HG02571 (cell line): ENCODE results near the gene ZNF536.
"Not testable (repeated sequence)": the region's sequence is repeated elsewhere in the genome, so short reads cannot be mapped to it uniquely, and the experiment has no call there.

ENCODE experiments used
- ATAC-seq: cut with Tn5 transposase; IDR thresholded peaks from one replicate; pipeline ENCODE4 v1.9.1; 2021; ENCODE audit warnings: mild to moderate bottlenecking, moderate library complexity; ENCODE audit not compliant: unreplicated experiment

ZNF536 gene

DNA sequence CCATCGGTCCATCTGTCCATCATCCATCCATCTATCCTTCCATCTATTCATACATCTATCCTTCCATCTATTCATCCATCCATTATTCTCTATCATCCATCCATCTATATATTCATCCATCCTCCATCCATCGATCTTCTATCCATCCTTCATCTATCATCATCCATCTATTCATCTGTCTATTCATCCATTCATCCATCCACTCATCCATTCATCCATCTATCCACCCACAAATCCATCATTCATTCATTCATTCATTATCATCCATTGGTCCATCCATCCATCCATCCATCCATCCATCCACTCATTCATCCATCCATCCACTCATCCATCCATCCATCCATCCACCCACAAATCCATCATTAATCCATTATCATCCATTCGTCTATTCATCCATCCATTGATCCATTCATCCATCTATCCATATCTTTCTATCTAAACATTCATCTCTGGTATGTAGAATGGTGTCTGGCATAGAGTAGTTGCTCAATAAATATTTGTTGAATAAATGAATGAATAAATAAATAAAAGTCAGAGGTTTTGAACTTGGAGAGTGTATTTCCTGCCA is 36.6 kb downstream of the ZNF536 start:
- ATAC-seq: no peak

DNA sequence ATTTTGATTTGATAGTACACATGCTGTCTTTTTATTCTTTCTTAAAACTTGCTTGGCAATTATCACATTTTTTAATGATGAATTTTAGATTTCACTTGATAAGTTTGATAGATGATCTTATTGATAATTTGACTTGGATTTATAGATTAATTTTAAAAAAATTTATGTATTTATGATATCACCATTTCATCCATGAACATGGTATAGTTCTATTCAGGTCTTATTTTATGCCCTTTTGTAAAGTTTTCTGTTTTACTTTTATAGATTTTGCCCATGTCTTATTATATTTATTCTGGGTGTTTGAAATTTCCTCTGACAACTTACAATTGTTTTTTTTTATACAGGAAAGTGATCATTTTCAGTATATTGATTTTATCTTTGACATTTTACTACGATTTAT is 39.5 kb downstream of the ZNF536 start:
- no peak for ATAC-seq

DNA sequence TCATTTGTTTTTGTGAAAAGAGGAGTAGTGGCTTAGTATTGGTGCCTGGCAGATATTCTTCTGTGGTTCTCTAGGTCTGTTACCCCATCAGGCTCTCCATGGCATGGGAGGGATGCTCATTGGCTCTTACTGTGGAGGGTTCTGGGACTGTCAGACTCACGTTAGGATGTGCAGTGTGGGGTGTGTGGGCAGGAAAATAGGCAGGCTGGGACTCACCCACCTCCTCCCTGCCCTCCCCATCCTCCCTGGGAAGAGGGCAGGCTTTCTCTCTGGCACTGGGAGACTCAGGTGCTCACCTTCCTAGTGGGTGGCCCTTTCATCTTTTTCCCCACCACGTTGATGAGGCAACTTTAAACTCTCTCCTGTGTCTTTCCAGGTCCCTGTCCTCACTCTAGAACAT is 44.2 kb downstream of the ZNF536 start:
- no peak for ATAC-seq

DNA sequence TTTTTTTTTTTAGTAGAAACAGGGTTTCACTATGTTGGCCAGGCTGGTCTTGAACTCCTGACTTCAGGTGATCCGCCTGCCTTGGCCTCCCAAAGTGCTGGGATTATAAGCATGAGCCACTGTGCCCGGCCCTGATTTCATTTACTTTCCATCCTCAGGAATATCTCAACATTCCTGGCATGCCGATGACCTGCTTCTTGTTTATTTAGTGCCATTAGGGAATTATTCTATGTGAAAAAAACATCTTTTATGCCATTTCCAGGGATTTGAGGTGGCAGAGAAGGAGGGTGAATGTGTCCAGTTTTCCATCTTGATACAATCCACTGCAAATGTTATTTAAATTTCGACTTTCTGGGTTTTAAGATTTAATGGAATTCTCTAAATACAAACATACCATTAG is 45.0 kb downstream of the ZNF536 start:
- ATAC-seq: not testable (repeated sequence)

DNA sequence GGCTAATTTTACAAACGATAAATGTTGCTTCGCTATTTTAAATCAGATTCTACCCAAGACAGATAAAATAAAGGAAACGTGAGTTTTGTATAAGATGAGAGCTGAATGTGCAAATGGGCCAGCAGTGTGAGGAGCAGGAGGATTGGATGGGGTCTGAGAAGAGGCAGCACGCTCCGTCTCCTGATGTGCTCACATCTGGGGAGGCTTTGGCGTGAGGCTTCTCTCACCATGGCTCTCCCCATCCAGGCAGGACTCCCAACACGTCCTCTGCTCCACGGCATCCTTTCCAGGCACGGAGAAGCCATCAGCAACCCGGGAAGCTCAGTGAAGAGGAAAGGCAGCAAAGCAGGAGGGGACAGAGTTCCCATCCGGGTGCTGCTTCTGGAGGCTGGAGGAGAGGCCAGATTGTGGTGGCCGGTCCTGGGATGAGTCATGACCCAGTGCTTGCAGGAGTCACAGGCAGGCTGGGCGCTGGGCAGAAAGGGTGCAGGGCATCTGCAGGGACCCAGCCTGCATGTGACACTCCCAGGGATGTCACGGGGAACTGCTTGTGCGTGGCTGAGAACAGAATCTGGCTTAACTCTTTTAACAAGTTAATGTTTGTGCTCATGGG is 47.5 kb downstream of the ZNF536 start:
- ATAC-seq: no peak

DNA sequence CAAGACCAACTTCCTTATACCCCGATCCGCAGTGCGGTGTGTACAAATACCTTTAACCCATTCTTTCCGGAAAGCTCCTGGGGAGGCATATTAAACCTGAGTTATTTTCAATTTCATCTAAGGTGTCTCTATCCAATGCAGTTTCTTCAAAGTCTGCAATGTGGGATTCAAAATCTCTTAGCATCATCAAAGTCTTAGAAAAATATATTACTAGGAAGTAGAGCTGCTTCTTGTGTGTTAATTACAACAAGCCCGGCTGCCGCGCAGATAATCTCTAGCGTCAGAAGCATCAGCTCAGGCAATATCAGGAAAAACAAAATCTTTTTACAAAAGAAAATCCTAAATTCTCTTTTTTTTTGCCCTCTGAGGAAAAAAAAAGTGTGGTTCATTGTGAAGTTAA is 48.1 kb downstream of the ZNF536 start:
- ATAC-seq: no peak

DNA sequence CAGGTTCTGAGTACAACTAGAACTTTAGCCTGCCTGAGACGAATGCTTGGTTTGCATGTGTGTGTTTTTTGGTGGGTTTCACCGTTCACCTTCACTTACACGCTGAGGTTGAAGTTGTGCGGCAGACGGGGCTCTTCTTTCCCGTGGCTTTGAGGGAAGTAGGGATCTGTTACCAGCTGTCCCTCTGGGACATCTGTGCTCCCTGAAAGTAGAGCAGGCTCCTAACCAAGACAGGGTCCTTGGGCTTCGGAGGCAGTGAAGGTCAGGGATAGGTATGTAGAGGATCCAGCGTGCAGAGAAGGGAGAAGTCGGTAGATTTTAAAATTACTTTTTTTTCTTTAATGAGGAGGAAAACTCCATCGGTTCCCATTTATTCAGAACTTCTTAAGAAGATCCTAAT is 48.7 kb downstream of the ZNF536 start:
- ATAC-seq: no peak

DNA sequence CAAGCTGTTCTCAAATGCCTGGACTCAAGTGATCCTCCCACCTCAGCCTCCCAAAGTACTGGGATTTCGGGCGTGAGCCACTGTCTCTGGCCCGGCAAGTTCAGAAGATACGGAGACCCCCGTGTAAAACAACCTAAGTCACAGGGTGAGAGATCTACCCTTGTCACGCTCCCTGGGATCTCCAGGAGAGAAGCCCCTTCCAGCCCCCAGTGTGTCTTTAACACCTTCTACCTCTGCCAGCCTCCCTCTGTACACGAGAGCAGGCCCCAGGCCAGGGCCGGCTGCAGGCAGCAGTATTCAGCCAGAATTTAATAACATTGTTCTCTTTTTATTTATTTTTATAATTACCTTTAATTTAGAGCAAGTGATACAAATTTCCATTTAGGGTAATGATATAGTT is 49.4 kb downstream of the ZNF536 start:
- no peak for ATAC-seq

DNA sequence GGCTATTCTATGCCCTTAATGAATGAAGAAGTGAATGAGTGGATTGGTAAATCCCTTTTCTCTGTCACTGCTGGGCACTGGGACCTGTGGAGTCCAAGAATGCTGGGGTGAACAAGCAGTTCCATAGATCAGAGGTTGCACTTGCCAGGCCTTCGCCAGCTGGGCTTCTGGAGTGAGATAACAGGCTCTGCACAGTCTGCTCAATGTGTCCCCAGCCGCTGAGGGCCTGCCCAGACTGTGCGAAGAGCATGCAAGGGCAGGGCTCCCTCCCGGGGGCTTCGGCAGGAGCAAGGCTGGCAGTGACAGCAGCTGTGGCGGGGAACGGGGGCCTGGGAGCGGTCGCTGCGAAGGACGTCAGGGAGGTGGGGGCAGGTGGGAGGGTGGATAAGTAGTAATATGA is 51.3 kb downstream of the ZNF536 start:
- ATAC-seq: no peak

DNA sequence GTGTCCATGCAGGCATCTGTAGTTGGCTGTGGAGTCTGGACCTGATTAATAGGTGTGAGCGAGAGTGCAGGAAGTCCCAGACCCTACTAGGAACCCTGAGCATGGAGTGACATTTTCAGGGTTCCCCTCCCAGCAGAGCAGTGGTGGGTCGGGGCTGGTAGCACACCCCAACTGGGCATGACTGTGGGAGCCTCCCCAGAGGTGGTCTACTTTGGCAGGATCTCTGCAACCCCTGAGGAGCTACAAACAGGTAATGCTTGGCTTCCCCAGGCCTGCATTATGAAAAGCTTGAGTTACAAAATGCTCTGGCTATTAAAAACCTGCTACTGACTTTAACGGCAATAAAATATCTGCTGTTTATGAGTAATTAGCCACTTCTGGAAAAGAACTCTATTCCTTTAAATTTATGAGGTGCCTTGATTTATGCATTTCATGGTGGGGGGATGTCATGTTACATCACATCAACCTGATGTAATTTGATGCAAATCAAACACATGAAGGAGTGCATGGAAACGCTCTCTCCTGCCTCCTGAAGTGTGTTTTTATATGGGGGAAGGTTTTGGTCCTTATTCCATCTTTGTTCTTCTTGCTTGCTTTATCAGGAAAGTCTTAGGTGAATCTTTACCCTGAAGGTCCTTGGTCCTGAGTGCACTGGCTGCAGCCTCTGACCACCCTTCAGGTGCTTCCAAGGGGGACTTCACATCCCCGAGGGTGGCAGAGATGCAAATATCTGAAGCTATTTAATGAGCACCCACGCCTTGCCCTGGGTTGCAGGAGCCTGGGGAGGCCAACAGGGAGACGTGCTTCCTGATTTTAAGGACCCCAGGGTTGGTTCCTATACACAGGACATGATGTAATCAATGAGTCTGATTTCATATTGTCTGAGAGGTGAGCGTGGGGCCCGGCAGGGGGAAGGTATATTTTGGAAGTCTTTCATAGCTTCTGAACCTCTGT is 54.0 kb downstream of the ZNF536 start:
- ATAC-seq: no peak

DNA sequence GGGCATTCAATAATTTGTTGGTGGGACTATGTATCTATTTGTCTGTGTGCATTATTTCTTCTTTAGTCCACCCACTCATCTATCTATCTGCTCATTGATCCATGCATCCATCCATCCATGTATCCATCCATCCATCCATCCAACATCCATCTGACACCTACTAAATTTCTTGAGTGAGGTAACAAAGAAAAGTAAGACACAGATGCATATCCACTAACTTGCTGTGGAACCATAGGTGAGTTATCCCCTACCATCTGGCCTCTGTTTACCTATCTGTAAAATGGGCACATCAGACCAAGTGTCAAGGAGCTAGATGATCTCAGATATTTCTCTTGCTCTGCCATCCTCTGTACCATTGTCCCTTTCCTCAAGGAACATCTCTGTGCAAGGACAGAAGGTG is 54.7 kb downstream of the ZNF536 start:
- no peak for ATAC-seq

DNA sequence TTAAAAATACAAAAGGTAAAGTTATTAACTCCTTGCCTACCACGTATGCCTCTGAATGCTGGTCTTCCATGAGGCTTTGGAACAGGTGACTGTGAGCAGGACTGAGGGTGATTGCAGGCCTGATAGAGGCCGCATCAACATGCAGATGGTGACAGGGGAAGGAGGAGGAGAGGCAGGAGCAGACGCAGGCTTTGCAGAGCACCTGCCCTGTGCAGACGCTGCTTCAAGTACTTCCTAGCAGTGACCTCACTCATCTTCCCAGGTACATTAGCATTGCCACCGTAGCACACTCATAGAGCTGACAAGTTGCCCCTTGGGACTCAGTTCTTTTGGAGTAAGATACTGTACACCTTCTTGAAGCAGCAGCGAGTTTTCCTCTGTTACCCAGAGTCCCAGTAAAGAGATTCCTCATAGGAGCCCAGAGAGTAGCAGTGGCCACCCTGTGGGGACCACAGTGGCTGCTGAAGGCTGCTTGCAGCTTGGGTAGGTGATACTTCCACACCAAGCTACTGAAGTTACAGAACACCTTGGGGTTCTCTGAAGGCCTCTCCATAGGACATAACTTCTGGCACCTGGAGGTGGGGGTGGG is 56.0 kb downstream of the ZNF536 start:
- no peak for ATAC-seq

DNA sequence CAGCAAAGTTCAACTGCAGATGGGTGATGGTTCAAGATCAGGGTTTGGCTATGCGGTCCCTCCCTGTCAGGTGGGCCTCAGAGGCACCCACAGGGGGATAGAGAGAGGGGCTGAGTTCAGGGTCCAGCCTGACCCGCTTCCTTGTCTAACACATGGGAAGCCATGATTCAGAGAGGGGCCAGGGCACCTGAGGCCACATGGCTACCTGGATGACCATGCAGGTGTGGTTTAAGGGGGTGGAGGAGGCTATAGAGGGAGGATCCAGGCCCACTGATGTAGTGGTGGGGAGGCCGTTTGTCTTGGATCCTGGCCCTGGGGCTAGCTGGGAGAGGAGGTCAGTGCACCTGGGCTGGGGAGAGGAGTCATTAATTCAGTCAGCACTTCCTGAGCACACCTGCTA is 56.7 kb downstream of the ZNF536 start:
- ATAC-seq: no peak

DNA sequence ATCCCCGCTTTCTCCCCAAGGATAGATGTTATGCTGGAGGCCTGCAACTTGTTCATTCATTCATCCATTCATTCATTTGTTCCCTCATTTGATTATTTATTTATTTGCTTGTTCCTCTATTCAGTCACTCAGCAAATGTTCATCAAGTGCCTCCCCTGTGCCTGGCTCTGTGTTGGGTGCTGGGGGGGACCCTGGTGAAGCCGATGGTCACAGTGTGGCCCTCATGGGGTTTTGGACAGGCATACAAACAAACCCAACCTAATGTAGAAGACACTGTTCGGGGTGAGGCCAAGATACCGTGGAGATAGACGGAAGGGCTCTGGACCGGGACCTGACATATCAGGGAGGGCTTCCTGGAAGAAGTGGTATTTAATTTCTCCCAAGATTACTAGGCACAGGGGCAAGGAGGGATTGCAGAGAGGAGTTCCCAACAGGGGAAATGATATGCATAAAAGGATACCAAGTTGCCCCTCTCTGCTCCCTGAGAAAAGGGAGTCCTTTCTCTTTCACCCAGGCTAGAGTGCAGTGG is 58.1 kb downstream of the ZNF536 start:
- ATAC-seq: no peak

DNA sequence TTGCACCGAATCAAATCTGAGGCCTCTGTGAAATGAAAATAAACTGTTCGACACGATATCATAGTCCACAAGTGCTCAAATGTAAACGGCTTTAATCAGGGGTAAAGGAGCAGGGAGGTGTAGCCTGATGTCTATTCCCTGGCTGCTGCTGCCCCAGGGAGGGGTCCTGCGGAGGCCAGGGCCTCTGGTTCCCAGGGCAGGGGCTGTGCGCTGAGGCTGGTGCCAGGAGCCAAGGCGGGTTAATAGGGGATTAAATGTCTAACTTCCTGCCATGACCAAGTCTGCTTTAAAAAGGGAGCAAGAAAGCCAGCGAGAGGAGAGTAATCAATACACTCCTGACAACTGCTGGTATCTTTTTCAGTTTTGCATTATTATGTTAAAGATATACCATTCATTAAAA is 59.4 kb downstream of the ZNF536 start:
- no peak for ATAC-seq

DNA sequence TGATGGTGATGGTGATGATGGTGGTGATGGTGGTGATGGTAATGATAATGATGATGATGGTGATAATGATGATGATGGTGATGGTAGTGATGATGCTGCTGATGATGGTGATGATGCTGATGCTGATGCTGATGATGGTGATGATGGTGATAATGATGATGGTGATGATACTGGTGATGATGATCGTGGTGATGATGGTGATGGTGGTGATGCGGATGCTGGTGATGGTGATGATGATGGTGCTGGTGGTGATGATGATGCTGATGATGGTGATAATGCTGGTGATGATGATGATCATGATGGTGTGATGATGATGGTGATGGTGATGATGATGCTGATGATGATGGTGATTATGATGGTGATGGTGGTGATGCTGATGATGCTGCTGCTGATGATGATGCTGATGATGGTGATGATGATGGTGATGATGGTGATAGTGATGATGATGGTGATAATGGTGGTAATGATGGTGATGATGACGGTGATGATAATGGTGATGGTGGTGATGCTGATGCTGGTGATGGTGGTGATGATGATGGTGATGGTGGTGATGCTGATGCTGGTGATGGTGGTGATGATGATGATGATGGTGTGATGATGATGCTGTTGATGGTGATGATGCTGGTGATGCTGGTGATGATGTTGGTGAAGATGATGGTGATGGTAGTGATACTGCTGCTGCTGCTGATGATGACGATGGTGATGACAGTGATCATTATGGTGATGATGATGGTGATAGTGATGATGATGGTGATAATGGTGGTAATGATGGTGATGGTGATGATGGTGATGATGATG is 62.8 kb downstream of the ZNF536 start:
- ATAC-seq: no peak

DNA sequence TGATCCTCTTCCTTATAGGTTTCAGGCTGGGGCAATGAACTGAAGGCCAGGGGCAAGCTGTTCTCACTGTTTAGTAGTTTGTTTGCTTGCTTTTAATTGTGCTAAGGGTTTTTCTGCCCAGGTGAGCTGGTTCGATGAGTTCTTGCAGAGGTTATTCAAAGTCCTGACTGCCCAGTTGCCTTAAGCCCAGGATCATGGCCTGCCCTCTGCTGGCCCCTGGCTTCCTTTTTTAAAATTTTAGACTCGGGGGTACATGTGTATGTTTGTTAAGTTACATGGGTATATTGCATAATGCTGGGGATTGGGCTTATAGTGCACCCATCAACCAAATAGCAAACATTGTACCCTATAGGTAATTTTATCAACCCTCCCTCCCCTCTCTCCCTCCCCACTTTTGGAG is 65.7 kb downstream of the ZNF536 start:
- no peak for ATAC-seq

DNA sequence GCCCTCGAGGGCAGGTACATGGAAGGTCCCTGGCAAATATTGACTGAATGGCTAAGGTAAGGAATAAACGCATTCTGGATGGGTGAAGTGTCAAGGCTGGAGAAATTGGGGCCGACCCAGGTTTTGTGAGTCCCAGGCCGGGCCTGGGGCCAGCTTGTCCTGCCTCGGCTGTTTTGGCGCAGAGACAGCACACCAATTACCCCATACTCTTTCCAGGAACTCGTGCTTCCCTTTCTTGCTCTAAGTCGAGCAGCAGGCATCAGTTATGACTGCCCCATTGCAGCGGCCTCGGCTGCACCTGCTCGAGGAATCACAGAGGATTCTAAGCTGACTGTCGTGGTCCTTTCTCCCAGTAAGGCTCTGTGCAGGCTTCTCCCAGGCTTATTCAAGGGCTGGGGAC is 67.1 kb downstream of the ZNF536 start:
- ATAC-seq: no peak

DNA sequence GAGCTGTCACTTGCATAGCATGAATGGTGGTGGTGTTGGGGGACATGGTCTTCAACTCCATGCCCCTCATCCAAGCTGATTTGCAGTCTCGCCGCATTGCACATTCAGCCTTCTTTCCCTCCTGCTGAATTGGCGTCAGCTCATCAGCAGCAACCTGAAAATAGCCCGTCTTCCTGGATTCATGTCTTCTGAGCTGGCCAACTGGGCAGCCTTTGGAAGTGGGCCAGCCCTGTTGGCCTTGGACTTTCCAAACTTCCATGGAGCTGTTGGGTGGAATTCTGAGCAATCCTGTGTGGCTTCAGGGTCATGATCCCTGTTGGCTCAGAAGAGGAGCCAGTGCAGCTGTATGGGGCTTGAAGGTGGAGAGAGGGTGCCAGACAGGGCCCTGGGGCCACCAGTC is 68.8 kb downstream of the ZNF536 start:
- no peak for ATAC-seq

DNA sequence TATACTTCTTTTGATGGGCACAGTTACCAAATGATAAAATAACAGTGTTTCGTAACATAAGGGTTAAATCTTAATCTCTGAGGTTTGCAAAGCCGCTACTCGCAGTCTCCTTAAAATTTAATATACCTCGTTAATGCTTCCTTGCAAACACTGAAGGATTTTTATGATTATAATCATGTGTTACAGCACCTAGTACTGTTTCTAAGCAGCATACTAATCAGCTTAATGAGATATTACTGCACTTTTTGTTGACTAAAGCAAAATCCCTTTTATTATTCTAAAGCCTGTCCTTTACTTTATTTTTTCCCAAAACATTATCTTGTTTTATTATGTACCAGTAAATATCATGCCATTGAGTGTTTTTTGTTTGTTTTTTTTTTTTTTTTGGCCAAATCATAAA is 70.5 kb downstream of the ZNF536 start:
- ATAC-seq: no peak
